ENCODE measurements around the gene GARNL3.

GARNL3 gene

DNA sequence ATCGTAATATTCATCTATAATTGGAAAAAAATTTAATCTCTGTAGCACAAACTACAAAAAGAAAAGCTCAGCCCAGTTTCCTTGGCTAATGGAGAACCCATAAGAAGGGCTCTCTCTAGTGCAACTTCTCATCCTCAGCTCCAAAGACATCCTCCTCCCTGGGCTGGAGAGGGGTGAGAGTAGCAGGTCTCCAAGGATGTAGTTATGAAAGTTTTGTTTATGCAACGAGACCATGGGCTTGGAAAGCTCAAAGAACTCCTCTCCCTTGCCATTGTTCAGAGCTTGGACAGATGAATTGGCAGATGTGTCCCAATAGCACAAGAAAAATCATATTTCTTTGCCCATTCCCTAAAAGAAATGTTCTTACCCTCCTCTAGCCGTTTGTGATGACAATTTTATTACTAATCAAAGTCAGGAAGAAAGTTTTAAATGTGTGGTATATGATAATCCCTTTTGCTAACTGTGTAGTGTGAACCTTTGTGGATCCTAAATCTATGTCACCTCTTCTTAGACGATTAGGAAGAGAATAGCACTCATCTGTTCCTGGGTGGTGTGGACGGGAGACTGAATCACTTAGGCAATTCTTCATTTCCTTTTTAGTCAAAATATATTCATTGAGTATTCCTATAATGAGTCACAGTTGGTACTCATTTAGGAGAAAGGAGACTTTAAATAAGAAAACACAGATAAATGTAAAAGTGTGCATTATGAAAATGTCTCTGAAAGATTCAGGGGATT lies 52.2 kb downstream of the GARNL3 start:
- no peak for DNase-seq

DNA sequence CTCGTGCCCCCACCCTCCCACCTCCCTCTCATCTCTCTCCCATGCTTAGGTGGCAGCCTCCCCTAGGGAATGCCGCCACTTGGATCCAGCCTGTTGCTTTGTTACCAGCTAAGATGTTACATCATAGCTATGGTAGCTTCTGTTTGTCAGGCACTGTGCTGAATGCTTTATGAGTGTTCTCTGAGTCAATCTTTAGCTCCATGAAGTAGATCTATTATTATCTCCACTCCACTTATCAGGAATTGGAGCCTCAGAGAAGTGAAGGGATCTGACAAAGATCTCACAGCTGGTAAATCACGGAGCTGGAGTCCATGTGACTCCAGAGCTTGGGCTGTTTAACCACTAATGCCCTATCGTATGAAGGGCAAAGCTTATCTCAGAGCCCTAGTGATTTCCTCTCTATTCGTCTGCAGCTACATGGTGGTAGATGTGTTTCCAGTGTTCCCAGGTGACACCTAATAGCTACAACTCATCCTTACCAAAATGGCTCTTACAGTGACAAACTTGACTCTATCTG lies 54.1 kb downstream of the GARNL3 start:
- DNase-seq, result no peak

- no peak for DNase-seq
These were observed 55.0 kb downstream of the GARNL3 start for GRCh38 chr9:127319366-127320114.

GRCh38 chr9:127320115-127320378 lies 55.5 kb downstream of the GARNL3 start:
- no peak for DNase-seq

GRCh38 chr9:127323393-127323792 lies 58.8 kb downstream of the GARNL3 start:
- no peak for DNase-seq

DNA sequence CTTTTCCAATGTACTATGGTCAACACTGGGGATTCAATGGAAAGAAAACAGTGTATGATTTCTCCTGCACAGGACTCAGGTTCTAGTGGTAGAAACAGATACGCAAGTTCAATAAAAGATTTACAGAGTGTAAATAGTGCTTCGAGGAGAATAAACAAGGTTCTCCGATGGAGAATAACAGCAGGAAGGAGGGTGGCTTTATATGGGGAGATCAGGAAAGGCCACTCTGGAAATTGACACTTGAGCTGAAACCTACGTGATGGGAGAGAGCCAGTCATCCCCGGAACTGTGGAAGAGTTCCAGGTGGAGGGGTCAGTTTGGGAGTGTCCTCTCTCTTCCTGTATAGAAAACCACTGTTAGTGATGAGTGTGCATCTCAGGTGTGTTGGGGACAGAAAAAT lies 65.9 kb downstream of the GARNL3 start:
- no peak for DNase-seq

- no peak for DNase-seq
These were observed 68.9 kb downstream of the GARNL3 start for GRCh38 chr9:127333221-127334064.

DNA sequence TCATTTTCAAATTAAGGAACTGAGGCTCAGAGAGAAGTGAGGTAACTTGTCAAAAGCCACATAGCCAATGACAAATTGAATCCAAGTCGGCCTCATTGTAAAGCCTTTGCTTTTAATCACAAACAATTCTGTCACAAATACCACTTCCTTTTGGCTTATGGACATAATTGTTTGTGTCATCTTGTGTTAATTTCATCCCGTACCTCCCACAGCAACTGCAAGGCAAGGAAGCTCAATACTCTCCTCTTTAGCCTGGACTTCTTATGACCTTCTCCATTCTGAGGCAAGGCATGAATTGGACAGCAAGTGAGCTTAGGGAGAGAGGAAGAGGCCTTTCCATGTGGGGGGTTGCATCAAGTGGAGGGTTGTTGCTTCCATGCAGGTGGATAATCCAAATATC lies 70.2 kb downstream of the GARNL3 start:
- DNase-seq, result no peak

- no peak for DNase-seq
These were observed 71.5 kb downstream of the GARNL3 start for GRCh38 chr9:127336086-127336485.

- peak; percentile 34 for DNase-seq
These were observed 72.2 kb downstream of the GARNL3 start for GRCh38 chr9:127336506-127337352.

GRCh38 chr9:127340721-127341120 lies 76.1 kb downstream of the GARNL3 start:
- DNase-seq, result no peak

DNA sequence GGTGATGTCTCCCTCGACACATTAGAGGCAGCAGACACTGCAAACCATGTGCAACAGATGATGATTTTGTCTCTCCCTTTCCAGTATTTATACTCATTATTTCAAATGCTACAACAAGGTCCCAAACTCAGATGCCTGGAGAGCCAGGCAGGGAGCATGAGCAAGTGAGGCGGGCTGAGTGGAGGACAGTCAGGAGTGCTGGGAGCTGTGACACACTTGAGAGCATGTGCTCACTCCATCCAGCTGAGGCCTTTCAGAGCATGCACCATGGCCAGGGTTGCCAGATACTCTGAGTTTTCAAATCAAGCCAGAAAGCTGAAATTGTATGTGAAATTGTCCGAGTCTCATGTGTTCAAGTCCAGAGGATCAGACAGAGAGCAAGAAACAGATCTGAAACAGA lies 76.6 kb downstream of the GARNL3 start:
- no peak for DNase-seq

GRCh38 chr9:127344368-127345000 lies 79.9 kb downstream of the GARNL3 start:
- DNase-seq, result no peak

DNA sequence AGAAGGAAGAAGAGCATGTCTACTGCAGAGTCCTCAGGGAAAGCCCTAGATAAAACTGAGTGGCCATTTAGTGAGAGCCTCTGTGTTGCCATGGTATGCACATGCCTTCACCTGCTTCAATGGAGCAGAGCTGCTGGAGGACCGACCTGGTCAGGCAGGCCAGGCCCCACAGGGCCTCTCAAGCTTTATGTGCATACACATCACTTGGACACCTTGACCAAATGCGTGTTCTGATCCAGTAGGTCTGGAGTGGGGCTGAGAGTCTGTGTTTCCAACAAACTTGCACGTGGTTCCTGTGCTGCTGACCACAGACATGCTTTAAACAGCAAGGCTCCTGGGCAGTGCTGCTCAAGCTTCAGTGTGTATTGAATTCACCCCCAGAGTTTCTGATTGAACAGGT lies 81.0 kb downstream of the GARNL3 start:
- DNase-seq, result no peak

DNA sequence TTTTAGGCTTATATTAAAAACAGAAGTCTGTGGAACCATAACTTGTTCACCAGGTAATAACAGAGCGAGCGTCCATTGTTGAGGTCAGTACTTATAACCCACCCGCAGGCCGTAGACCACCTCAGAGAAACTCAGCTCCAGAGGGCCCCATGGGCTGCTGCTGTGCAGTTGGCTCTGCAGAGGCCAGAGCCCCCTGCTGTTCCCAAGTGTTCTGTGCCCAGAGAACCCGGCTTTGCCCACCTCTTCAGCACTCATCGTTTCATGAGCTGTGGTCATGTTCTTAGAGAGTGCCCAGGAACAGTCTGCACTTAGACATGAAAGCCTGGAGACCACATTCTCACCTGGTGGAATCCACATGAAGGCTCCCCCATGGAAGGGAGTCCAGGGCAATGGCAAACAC lies 82.0 kb downstream of the GARNL3 start:
- DNase-seq, result peak; percentile 38

DNA sequence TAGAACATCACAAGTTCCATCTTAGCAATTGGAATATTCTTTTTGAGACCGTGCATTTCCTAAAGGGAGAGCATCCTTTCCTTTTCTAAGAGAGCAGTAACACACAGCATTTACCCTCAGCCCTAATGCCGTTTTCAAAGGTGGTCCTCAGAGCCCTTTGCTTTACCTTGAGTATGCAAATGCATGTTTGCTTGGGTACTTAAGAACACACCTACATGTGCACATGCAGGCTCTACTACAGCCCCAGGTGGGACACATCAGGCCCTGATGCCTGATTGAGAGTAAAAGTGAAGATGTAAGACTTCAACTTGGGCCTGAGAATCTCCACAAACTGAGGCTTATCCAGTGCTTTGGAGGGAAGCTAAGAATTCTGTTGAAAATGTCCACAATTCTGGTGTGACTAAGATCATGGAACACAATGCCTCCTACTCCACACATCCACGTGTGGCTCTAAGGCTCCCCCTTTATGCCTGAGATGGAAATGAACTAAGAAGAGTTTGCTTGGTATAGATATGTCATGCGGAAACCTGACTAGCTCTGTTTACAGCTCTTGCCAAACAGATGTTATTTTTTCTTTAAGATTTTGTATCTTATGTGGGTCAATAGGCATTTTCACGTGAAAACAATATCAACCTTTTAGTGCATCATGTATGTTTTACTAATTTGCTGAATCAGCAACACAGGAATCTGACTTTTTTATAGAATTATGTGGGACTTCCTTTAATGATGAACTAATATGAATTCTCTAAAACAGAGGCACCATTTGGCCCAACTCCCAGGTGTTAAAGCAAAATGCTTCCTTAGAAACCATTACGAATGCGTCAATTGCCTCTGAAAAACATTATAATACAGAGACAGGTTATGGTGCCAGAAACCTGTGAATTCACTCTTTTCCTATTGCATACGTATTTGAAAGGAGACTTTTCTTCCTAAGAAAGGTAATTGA lies 83.5 kb downstream of the GARNL3 start:
- DNase-seq, result no peak

GRCh38 chr9:127349483-127350113 lies 85.0 kb downstream of the GARNL3 start:
- DNase-seq, result no peak

- no peak for DNase-seq
These were observed 86.9 kb downstream of the GARNL3 start for GRCh38 chr9:127351182-127352166.

DNA sequence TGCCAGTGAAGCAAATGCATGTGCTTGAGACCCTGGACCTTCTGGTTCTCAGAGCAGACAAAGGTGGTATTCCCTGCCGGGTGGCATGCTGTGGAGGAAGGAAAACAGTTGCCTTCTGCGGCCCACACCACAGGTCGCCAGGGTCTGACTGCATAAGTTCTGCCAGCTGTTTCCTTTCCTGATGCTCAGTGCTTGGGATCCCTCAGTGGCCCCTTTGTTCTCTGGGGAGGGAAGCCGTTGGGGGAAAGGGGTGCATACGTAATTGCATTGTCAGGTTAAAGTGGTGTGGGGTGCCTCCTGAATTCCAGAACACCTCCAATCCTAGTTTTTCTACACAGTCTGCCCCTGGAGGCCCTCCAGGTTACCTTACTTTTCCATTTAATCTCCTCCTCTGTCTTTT lies 89.3 kb downstream of the GARNL3 start:
- DNase-seq, result no peak
